Measurements from ENCODE around the gene ZFAND2B.

The ZFAND2B gene

GRCh38 chr2:219210886-219211362 is 4.3 kb downstream of the ZFAND2B start:
- Histone ChIP-seq H3K36me3 (ENCODE audit: control insufficient read depth, insufficient read depth, low read length) (peaks cover 21% of the 10 kb centered on the region), H3K27ac (ENCODE audit: low read depth, low read length) (no peak overlapping the region)

GRCh38 chr2:219213026-219213415 is 6.4 kb downstream of the ZFAND2B start:
- Histone ChIP-seq H3K4me1 (ENCODE audit: control insufficient read depth, insufficient read depth, low read length) (peaks cover 3% of the 10 kb centered on the region), H3K9ac (ENCODE audit: low read length) (no peak overlapping the region), H3K4me3 (ENCODE audit: low read length) (no peak overlapping the region), H3K27ac (ENCODE audit: low read depth, low read length) (no peak overlapping the region), H3K36me3 (ENCODE audit: control insufficient read depth, insufficient read depth, low read length) (peaks cover 21% of the 10 kb centered on the region), H3K27me3 (ENCODE audit: control insufficient read depth, insufficient read depth, low read length) (no peaks in the 10 kb centered on the region)

More at GRCh38 chr2:219210886-219211362, 4.3 kb downstream of the ZFAND2B start:
- no peak overlapping the region for H3K4me3 ChIP-seq (ENCODE audit: low read length)
- H3K27me3 ChIP-seq (ENCODE audit: control insufficient read depth, insufficient read depth, low read length) = no peaks in the 10 kb centered on the region
- no peak overlapping the region for H3K9ac ChIP-seq (ENCODE audit: low read length)
- H3K4me1 ChIP-seq (ENCODE audit: control insufficient read depth, insufficient read depth, low read length) = peaks cover 12% of the 10 kb centered on the region

- H3K4me3 ChIP-seq (ENCODE audit: low read length) = no peak overlapping the region
- H3K36me3 ChIP-seq (ENCODE audit: control insufficient read depth, insufficient read depth, low read length) = peaks cover 17% of the 10 kb centered on the region
- no peaks in the 10 kb centered on the region for H3K27me3 ChIP-seq (ENCODE audit: control insufficient read depth, insufficient read depth, low read length)
- no peak overlapping the region for H3K9ac ChIP-seq (ENCODE audit: low read length)
- H3K4me1 ChIP-seq (ENCODE audit: control insufficient read depth, insufficient read depth, low read length) = peaks cover 3% of the 10 kb centered on the region
- H3K27ac ChIP-seq (ENCODE audit: low read depth, low read length) = no peak overlapping the region
These were observed 7.0 kb downstream of the ZFAND2B start for GRCh38 chr2:219213486-219214071.

- H3K27me3 ChIP-seq (ENCODE audit: control insufficient read depth, insufficient read depth, low read length) = no peaks in the 10 kb centered on the region
- H3K27ac ChIP-seq (ENCODE audit: low read depth, low read length) = no peak overlapping the region
- H3K9ac ChIP-seq (ENCODE audit: low read length) = no peak overlapping the region
- peaks cover 12% of the 10 kb centered on the region for H3K36me3 ChIP-seq (ENCODE audit: control insufficient read depth, insufficient read depth, low read length)
- H3K4me3 ChIP-seq (ENCODE audit: low read length) = no peak overlapping the region
- peaks cover 4% of the 10 kb centered on the region for H3K4me1 ChIP-seq (ENCODE audit: control insufficient read depth, insufficient read depth, low read length)
These were observed 7.6 kb downstream of the ZFAND2B start for GRCh38 chr2:219214141-219214540.

GRCh38 chr2:219214786-219215185 is 8.2 kb downstream of the ZFAND2B start:
- H3K9ac ChIP-seq (ENCODE audit: low read length) = no peak overlapping the region
- peaks cover 11% of the 10 kb centered on the region for H3K4me1 ChIP-seq (ENCODE audit: control insufficient read depth, insufficient read depth, low read length)
- no peak overlapping the region for H3K4me3 ChIP-seq (ENCODE audit: low read length)
- H3K27me3 ChIP-seq (ENCODE audit: control insufficient read depth, insufficient read depth, low read length) = no peaks in the 10 kb centered on the region
- H3K36me3 ChIP-seq (ENCODE audit: control insufficient read depth, insufficient read depth, low read length) = peaks cover 11% of the 10 kb centered on the region
- H3K27ac ChIP-seq (ENCODE audit: low read depth, low read length) = no peak overlapping the region

- Histone ChIP-seq H3K36me3 (ENCODE audit: control insufficient read depth, insufficient read depth, low read length) (peaks cover 15% of the 10 kb centered on the region), H3K27ac (ENCODE audit: low read depth, low read length) (no peak overlapping the region), H3K27me3 (ENCODE audit: control insufficient read depth, insufficient read depth, low read length) (no peaks in the 10 kb centered on the region), H3K9ac (ENCODE audit: low read length) (no peak overlapping the region), H3K4me3 (ENCODE audit: low read length) (no peak overlapping the region), H3K4me1 (ENCODE audit: control insufficient read depth, insufficient read depth, low read length) (peaks cover 12% of the 10 kb centered on the region)
These were observed 9.4 kb downstream of the ZFAND2B start for GRCh38 chr2:219215871-219216534.

GRCh38 chr2:219216535-219216915 is 9.9 kb downstream of the ZFAND2B start:
- no peak overlapping the region for H3K27ac ChIP-seq (ENCODE audit: low read depth, low read length)
- H3K27me3 ChIP-seq (ENCODE audit: control insufficient read depth, insufficient read depth, low read length) = no peaks in the 10 kb centered on the region
- H3K9ac ChIP-seq (ENCODE audit: low read length) = no peak overlapping the region
- H3K4me3 ChIP-seq (ENCODE audit: low read length) = no peak overlapping the region
- peaks cover 20% of the 10 kb centered on the region for H3K36me3 ChIP-seq (ENCODE audit: control insufficient read depth, insufficient read depth, low read length)
- H3K4me1 ChIP-seq (ENCODE audit: control insufficient read depth, insufficient read depth, low read length) = peaks cover 12% of the 10 kb centered on the region

- Histone ChIP-seq H3K27ac (ENCODE audit: low read depth, low read length) (peak overlapping the region; percentile 74), H3K27me3 (ENCODE audit: control insufficient read depth, insufficient read depth, low read length) (no peaks in the 10 kb centered on the region), H3K4me3 (ENCODE audit: low read length) (peak overlapping the region; percentile 27), H3K4me1 (ENCODE audit: control insufficient read depth, insufficient read depth, low read length) (peaks cover 12% of the 10 kb centered on the region), H3K36me3 (ENCODE audit: control insufficient read depth, insufficient read depth, low read length) (peaks cover 34% of the 10 kb centered on the region), H3K9ac (ENCODE audit: low read length) (no peak overlapping the region)
These were observed 11.7 kb downstream of the ZFAND2B start for GRCh38 chr2:219218217-219218731.

- H3K27me3 ChIP-seq (ENCODE audit: control insufficient read depth, insufficient read depth, low read length) = no peaks in the 10 kb centered on the region
- peak within 1 kb of the TSS; percentile 1 for H3K9ac ChIP-seq (ENCODE audit: low read length)
- peaks cover 12% of the 10 kb centered on the region for H3K4me1 ChIP-seq (ENCODE audit: control insufficient read depth, insufficient read depth, low read length)
- H3K27ac ChIP-seq (ENCODE audit: low read depth, low read length) = peak within 1 kb of the TSS; percentile 74
- H3K4me3 ChIP-seq (ENCODE audit: low read length) = peak within 1 kb of the TSS; percentile 27
- H3K36me3 ChIP-seq (ENCODE audit: control insufficient read depth, insufficient read depth, low read length) = peaks cover 41% of the 10 kb centered on the region
These were observed 12.4 kb downstream of the ZFAND2B start, which contains the start of gene ABCB6 for GRCh38 chr2:219218732-219219701. Gene ABCB6, minus strand, starts transcription at chr2:219218958. Its CDS starts 285 bp downstream, at chr2:219218673.

GRCh38 chr2:219219784-219220532 is 13.4 kb downstream of the ZFAND2B start:
- no peak overlapping the region for H3K27ac ChIP-seq (ENCODE audit: low read depth, low read length)
- no peak overlapping the region for H3K9ac ChIP-seq (ENCODE audit: low read length)
- H3K36me3 ChIP-seq (ENCODE audit: control insufficient read depth, insufficient read depth, low read length) = peaks cover 42% of the 10 kb centered on the region
- H3K4me3 ChIP-seq (ENCODE audit: low read length) = no peak overlapping the region
- H3K4me1 ChIP-seq (ENCODE audit: control insufficient read depth, insufficient read depth, low read length) = peaks cover 12% of the 10 kb centered on the region
- no peaks in the 10 kb centered on the region for H3K27me3 ChIP-seq (ENCODE audit: control insufficient read depth, insufficient read depth, low read length)

GRCh38 chr2:219220652-219221402 is 14.2 kb downstream of the ZFAND2B start:
- Histone ChIP-seq H3K4me3 (ENCODE audit: low read length) (no peak overlapping the region), H3K27ac (ENCODE audit: low read depth, low read length) (no peak overlapping the region), H3K36me3 (ENCODE audit: control insufficient read depth, insufficient read depth, low read length) (peaks cover 50% of the 10 kb centered on the region), H3K4me1 (ENCODE audit: control insufficient read depth, insufficient read depth, low read length) (peaks cover 12% of the 10 kb centered on the region), H3K27me3 (ENCODE audit: control insufficient read depth, insufficient read depth, low read length) (no peaks in the 10 kb centered on the region), H3K9ac (ENCODE audit: low read length) (no peak overlapping the region)
